ENCODE data around the gene ZBED3. TPM values are rescaled to one million over a fixed set of nuclear protein-coding genes. Genes with fewer than 3 reads are reported as not detected.
"Not testable (repeated sequence)": the region's sequence is repeated elsewhere in the genome, so short reads cannot be mapped to it uniquely, and the experiment has no call there.

ZBED3 gene
- total and polyA plus RNA-seq, 7 donors, result 1.3 to 3.8 (median 1.4) TPM

- Histone ChIP-seq H3K27ac (peak overlapping the region; percentile 87), H3K9me3 (no peaks in the 10 kb centered on the region), H3K27me3 (ENCODE audit: insufficient read depth in 3 of 3, low read length in 2 of 3) (no peaks in the 10 kb centered on the region), H3K4me1 (peaks cover 6% of the 10 kb centered on the region), H3K4me3 (peak overlapping the region; percentile 80), H3K36me3 (ENCODE audit: insufficient read depth in 1 of 2, low read depth in 1 of 2) (no peaks in the 10 kb centered on the region)
- intact Hi-C loops (cut with DNase I), result no loop called here
- DNase-seq (peak in 1 of 2 donors; percentile 26), ATAC-seq (peak in 2 of 4 donors; percentile 7 to 53)
- TF ChIP-seq, protein P1, sequence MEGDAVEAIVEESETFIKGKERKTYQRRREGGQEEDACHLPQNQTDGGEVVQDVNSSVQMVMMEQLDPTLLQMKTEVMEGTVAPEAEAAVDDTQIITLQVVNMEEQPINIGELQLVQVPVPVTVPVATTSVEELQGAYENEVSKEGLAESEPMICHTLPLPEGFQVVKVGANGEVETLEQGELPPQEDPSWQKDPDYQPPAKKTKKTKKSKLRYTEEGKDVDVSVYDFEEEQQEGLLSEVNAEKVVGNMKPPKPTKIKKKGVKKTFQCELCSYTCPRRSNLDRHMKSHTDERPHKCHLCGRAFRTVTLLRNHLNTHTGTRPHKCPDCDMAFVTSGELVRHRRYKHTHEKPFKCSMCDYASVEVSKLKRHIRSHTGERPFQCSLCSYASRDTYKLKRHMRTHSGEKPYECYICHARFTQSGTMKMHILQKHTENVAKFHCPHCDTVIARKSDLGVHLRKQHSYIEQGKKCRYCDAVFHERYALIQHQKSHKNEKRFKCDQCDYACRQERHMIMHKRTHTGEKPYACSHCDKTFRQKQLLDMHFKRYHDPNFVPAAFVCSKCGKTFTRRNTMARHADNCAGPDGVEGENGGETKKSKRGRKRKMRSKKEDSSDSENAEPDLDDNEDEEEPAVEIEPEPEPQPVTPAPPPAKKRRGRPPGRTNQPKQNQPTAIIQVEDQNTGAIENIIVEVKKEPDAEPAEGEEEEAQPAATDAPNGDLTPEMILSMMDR (IDR thresholded peaks at IDR 0.05), result no peak
- 22 to 26% (median 24%) methylated on average over 16 of the region's 16 CpGs for WGBS, 3 donors
Measured at GRCh38 chr5:77087484-77088261, 588 bp upstream of the ZBED3 start.

DNA sequence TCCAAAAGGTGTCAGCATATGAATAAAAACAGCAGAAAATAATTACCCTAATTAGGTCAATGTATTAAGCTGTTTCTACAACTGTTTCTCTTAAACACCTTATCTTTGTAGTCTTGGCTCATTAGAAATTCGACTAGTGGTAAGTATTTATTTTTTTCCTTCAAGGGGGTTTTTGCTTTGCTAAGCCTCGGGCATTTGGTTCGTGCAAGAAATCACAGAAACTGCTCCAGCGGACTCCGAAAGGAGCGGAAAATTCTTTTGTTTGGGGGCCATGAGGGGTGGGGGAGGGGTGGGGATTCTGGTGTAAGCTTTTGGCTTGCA lies 757 bp downstream of the ZBED3 start:
- peak overlapping the region; percentile 87 for H3K27ac ChIP-seq
- DNase-seq (no peak), ATAC-seq (peak in 2 of 4 donors; percentile 13 to 25)
- TF ChIP-seq, protein P1 (IDR thresholded peaks at IDR 0.05), result no peak
- no peaks in the 10 kb centered on the region for H3K27me3 ChIP-seq (ENCODE audit: insufficient read depth in 3 of 3, low read length in 2 of 3)
- WGBS, 3 donors, result 0 to 2% (median 2%) methylated on average over 6 of the region's 6 CpGs
- peaks cover 6% of the 10 kb centered on the region for H3K4me1 ChIP-seq
- intact Hi-C loops (cut with DNase I), result no loop called here
- peak overlapping the region; percentile 80 for H3K4me3 ChIP-seq
- H3K36me3 ChIP-seq (ENCODE audit: insufficient read depth in 1 of 2, low read depth in 1 of 2), result no peaks in the 10 kb centered on the region
- no peaks in the 10 kb centered on the region for H3K9me3 ChIP-seq

DNA sequence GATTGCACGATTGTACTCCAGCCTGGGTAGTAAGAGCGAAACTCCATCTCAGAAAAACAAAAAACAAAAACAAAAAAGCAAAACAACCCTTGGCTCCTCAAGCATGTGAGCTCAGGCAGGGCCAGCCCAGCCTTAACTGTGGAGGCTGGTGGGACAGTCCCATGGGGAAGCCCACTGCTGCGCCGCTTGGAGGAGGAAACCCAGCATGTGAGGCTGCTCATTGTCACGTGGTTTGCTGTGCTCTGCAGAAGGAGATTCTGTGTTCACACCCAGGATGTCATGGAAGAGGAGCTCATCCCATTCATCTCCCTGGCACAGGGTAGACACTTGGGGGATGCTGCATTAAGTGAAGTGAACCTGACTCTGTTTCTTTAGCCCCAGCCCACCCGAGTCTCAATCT lies 4.0 kb downstream of the ZBED3 start:
- intact Hi-C loops (cut with DNase I), result no loop called here
- Histone ChIP-seq H3K9me3 (no peaks in the 10 kb centered on the region), H3K4me1 (peaks cover 6% of the 10 kb centered on the region), H3K4me3 (no peak overlapping the region), H3K27me3 (ENCODE audit: insufficient read depth in 3 of 3, low read length in 2 of 3) (no peaks in the 10 kb centered on the region), H3K36me3 (ENCODE audit: insufficient read depth in 1 of 2, low read depth in 1 of 2) (no peaks in the 10 kb centered on the region), H3K27ac (no peak overlapping the region)
- ATAC-seq, result no peak
- TF ChIP-seq, protein P1 (IDR thresholded peaks at IDR 0.05), result no peak
- DNase-seq, result no peak
- 85 to 88% (median 87%) methylated on average over 6 of the region's 6 CpGs for WGBS, 3 donors

- no peak for ATAC-seq
- H3K27me3 ChIP-seq (ENCODE audit: insufficient read depth in 3 of 3, low read length in 2 of 3), result no peaks in the 10 kb centered on the region
- TF ChIP-seq, protein P1 (IDR thresholded peaks at IDR 0.05), result no peak
- H3K27ac ChIP-seq, result no peak overlapping the region
- intact Hi-C loops (cut with DNase I), result no loop called here
- no peak for DNase-seq
- H3K36me3 ChIP-seq (ENCODE audit: insufficient read depth in 1 of 2, low read depth in 1 of 2), result no peaks in the 10 kb centered on the region
- peaks cover 6% of the 10 kb centered on the region for H3K4me1 ChIP-seq
- H3K9me3 ChIP-seq, result no peaks in the 10 kb centered on the region
- 49 to 97% (median 61%) methylated on average over 1 of the region's 1 CpG for WGBS, 3 donors
- H3K4me3 ChIP-seq, result no peak overlapping the region
Measured at GRCh38 chr5:77082280-77082679, 4.8 kb downstream of the ZBED3 start.

DNA sequence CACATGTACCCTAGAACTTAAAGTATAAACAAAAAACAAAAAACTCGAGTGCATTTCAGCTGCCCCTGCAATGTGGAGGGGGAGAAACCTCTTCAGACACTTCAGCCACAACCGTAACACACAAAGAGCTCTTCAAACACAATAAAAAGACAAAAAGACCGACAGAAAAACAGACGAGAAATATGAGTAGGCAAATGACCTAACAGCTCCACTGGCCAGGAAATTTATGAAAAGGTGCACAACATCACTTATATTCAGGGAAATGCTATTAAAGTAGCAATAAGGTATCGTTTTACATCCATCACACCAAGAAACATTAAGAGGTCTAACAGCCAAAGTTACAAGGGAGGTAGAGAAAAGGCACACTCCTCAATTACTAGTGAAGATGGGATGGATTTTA lies 6.2 kb downstream of the ZBED3 start:
- Histone ChIP-seq H3K9me3 (no peaks in the 10 kb centered on the region), H3K27ac (no peak overlapping the region), H3K4me1 (peaks cover 2% of the 10 kb centered on the region), H3K4me3 (no peak overlapping the region), H3K27me3 (ENCODE audit: insufficient read depth in 3 of 3, low read length in 2 of 3) (no peaks in the 10 kb centered on the region), H3K36me3 (ENCODE audit: insufficient read depth in 1 of 2, low read depth in 1 of 2) (no peaks in the 10 kb centered on the region)
- ATAC-seq, result no peak
- DNase-seq, result no peak
- TF ChIP-seq, protein P1 (IDR thresholded peaks at IDR 0.05), result no peak
- 75 to 84% (median 79%) methylated on average over 5 of the region's 5 CpGs for WGBS, 3 donors
- intact Hi-C loops (cut with DNase I), result no loop called here

GRCh38 chr5:77080479-77080878 lies 6.6 kb downstream of the ZBED3 start:
- H3K9me3 ChIP-seq; H3K36me3 ChIP-seq (ENCODE audit: insufficient read depth in 1 of 2, low read depth in 1 of 2); H3K27me3 ChIP-seq (ENCODE audit: insufficient read depth in 3 of 3, low read length in 2 of 3); DNase-seq; H3K4me3 ChIP-seq; H3K27ac ChIP-seq; intact Hi-C loops (cut with DNase I); H3K4me1 ChIP-seq; ATAC-seq: not testable (repeated sequence)
- WGBS, 3 donors, result 92 to 94% (median 93%) methylated on average over 11 of the region's 11 CpGs

Data from psoas muscle (tissue), 8 donors.